HG02588 (cell line): ENCODE measurements around the gene PATE3.

Source experiments
- ATAC-seq: cut with Tn5 transposase; IDR thresholded peaks from one replicate; pipeline ENCODE4 v1.9.1; 2021; ENCODE audit warnings: mild to moderate bottlenecking, moderate library complexity; ENCODE audit not compliant: unreplicated experiment

The PATE3 gene

DNA sequence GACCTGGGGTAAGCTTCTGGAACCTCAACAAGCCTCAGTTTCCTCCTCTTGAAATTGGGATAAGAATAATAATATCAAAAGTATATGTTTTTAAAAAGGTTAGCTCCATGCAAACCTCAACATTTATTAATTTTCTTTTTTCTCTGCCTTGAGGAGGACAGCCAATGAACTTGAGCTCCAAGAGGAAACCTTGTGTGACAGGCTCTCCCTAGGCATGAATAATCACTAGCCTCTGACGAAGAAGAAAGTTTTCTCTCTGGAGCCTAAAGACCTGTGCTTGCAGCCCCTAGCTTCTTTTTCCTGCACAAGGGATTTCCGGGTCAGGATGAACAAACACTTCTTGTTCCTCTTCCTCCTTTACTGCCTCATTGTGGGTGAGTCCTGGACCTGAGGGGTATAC lies at the start of gene PATE3:
TSS of gene PATE3 (plus strand) at position 301 of the 400 bp plus-strand sequence. CDS start at position 326, 25 bp downstream.
- ATAC-seq, result no peak

GRCh38 chr11:125740617-125741016 lies 47.3 kb upstream of the PATE3 start:
- no peak for ATAC-seq

GRCh38 chr11:125743681-125744080 lies 44.2 kb upstream of the PATE3 start:
- ATAC-seq, result no peak

DNA sequence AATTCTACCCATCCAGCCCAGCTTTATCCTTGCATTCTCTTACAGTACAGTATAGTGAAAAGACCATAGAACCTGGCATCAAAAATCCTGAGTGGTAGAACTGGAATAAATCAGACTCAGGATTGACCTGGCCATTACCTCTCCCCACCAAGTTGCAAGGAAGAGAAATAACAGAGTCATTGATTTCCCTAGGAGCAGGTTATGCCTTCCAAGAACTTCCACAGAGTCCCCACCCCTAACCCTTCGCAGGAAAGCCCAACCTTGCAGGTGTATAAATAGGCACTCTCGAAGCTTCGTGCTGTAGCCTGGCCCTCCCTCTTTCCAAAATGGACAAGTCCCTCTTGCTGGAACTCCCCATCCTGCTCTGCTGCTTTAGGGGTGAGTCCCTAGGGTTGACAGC lies 41.9 kb upstream of the PATE3 start, which contains the start of gene PATE1:
TSS of gene PATE1 (plus strand) at position 301 of the 400 bp plus-strand sequence. CDS start at position 327, 26 bp downstream.
- no peak for ATAC-seq

GRCh38 chr11:125750629-125751028 lies 37.3 kb upstream of the PATE3 start:
- ATAC-seq, result no peak

DNA sequence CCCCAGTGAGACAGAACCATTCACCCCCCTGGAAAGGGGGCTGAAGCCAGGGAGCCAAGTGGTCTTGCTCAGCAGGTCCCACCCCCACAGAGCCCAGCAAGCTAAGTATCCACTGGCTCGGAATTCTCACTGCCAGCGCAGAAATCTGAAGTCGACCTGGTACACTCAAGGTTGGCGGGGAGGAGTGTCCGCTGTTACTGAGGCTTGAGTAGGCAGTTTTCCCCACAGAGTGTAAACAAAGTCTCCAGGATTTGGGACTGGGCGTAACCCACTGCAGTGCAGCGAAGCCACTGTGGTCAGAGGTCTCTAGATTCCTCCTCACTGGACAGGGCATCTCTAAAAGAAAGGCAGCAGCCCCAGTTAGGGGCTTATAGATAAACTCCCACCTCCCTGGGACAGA lies 31.9 kb upstream of the PATE3 start:
- ATAC-seq, result no peak

GRCh38 chr11:125762445-125762844 lies 25.5 kb upstream of the PATE3 start:
- no peak for ATAC-seq

- ATAC-seq, result no peak
Observed at GRCh38 chr11:125763483-125763882, 24.4 kb upstream of the PATE3 start.

DNA sequence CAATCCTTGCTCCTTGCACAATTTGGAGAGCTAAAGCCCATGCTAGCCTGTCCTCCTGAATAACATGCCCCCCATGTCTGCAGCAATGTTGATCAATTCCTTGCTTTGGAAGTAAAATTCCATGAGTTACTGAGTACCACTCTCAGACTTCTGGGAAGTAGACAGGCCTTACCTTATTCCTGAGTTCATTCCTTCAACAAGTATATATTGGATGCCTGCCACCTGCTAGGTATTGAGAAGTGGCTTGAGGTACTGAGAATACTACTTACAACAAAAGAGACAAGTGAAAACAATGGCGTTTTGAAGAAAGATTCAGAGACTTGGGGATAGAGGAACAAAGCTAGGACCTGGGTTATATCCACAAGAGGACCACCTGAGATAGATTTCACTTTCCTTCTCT lies 21.7 kb upstream of the PATE3 start:
- no peak for ATAC-seq

- ATAC-seq, result no peak
Observed at GRCh38 chr11:125768336-125769046, 19.4 kb upstream of the PATE3 start.

DNA sequence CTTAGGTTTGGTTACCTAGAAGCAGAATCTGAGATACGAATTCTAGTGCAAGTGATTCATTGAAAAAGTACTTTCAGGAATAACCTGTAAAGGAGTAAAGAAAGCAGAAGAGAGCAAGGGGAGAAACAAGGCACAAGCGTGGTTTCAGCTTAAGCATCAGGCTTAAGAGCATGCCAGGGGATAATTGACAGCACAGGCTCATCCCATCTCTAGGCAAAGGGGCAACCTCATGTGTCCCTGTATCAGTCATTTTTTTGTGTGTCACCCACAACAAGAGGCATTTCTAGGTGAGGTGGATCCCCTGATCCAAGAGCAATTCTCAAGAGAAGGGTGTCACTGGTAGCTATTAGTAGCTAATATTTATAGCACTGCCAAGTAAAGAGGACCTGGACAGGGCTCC lies 17.3 kb upstream of the PATE3 start:
- ATAC-seq, result no peak

DNA sequence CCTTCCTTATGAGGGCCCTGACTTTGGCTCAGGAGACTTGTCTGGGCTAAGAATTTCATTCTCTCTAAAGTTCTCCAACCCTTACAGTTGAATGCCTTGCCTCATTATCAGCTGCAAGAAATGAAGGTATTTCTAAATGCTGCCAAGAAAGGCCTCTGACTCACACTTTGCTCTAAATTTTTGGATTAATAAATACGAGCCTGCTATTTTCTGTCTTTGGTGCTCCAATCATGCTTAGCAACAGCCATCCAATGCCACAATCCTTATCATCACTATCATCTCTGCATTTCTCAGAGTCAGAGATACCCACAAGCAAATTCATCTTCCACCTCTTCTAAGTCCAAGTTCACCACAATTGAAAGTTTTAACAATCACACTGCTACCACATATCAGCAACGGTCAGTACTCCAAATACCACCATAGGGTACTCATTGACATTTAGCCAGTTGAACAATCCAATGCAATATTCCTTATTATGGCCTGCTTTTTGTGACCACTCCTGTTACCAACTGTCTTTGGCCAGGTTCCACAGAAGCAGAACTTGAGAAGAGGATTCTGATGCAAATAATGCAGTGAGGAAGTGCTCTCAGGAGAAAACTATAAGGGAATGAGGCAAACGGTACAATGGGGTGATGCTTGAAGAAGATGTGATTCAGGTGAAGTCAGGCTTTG lies 15.0 kb upstream of the PATE3 start:
- ATAC-seq, result no peak

DNA sequence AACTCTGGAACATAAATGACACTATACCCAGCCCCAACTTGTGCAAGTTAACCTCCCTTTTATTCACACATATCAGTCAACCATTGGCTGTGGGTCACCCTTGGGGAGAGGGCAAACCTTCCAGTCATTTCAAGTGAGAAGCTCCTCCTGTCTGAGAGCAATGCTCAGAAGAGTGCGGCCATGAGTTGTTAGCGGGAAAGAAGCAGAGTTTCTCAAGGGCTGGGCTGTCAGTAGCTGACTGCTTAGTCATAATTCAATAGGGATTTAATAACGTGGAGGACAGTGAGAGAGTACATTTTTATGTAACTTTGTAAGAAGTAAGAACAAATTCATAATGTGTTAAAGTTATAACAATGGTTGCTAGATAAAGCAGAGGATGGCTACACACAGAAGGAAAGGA lies 14.4 kb upstream of the PATE3 start:
- ATAC-seq, result no peak

DNA sequence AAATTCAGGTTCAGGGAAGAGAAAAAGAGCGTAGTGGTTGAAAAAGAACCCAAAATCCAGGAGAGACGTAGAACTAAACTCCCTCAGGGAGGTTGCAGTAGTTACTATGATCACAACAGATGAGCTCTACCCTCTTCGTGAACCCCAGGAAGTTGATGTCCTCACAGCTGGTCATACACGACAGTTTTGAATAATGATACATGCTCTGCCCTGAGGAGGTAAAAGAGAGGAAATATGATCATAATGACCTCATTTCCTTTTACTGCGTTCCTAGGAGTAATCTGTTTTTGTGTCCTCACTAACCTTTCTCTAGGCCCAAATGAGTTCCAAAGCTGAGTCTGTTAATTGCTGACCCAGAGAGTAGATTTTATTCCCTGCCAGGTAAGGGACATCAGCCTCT lies 10.6 kb upstream of the PATE3 start:
- no peak for ATAC-seq

DNA sequence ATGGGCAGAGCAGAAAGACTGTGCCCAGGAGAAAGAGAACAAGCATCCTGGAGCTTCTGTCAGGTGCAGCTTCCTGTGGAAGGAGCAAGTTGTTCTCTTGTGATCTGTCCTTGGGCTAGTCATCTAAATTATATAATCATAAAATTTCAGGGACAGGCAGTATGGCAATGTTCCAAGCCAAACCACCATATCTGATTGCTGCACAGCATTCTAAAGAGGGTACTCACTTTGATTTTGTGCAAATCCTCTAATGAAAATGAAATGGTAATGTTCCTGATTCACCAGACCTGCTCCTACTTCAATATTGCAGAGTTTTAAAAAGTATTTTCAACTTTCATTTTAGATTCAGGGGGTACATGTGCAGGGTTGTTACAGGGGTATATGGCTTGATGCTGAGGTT lies 9.2 kb upstream of the PATE3 start, which contains the start of gene PATE2:
TSS of gene PATE2 (minus strand) at position 101 of the 400 bp plus-strand sequence. CDS start at position 46, 55 bp downstream.
- no peak for ATAC-seq

GRCh38 chr11:125784678-125785077 lies 3.2 kb upstream of the PATE3 start:
- no peak for ATAC-seq

- ATAC-seq, result no peak
Observed at GRCh38 chr11:125790825-125791224, 2.9 kb downstream of the PATE3 start.

GRCh38 chr11:125797641-125798040 lies 9.7 kb downstream of the PATE3 start:
- ATAC-seq, result no peak

GRCh38 chr11:125799808-125800207 lies 11.9 kb downstream of the PATE3 start:
- no peak for ATAC-seq

GRCh38 chr11:125802387-125802786 lies 14.5 kb downstream of the PATE3 start:
- no peak for ATAC-seq

GRCh38 chr11:125807909-125808308 lies 20.0 kb downstream of the PATE3 start:
- no peak for ATAC-seq

DNA sequence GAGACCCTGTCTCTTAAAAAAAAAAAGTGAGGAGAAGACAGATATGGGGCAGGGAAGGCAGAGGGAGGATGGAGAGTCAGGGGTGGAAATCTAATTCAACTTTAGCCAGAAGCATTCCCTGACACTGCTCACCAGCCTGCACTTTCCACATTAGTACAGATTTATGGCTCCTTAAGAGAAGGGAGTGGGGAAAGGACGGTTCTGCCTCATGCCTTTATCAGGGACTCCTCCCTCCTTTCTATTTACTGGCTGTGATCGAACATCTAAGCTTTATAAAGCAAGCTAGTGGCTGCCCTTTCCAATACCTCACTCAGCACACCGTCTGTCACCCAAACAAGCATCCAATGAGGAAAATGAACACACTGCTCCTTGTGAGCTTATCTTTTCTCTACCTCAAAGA lies 45.1 kb downstream of the PATE3 start, which contains the start of gene PATE4:
TSS of gene PATE4 (plus strand) at position 301 of the 400 bp plus-strand sequence. CDS start at position 345, 44 bp downstream.
- ATAC-seq, result no peak
